HTERT RPE-1 (cell line): Measurements from ENCODE around the gene HERC3.

ENCODE experiments used
- in situ Hi-C: fragments of 300-500 bp; cut with MboI; formaldehyde crosslinking; loops from 4 replicates; pipeline ENCODE4 v1.14.3; 2020; ENCODE audit warnings: low sequenced_read_pairs

Gene HERC3

GRCh38 chr4:88744609-88745008, 152.3 kb downstream of the HERC3 start:
- in situ Hi-C loops: no loop called here

GRCh38 chr4:88745175-88745574, 152.9 kb downstream of the HERC3 start:
- in situ Hi-C loops: no loop called here

GRCh38 chr4:88745581-88746163, 153.4 kb downstream of the HERC3 start:
- in situ Hi-C loops: no loop called here

GRCh38 chr4:88746206-88746605, 153.9 kb downstream of the HERC3 start:
- in situ Hi-C loops: no loop called here

GRCh38 chr4:88747351-88747750, 155.1 kb downstream of the HERC3 start:
- in situ Hi-C loops: no loop called here

GRCh38 chr4:88750369-88750768, 158.1 kb downstream of the HERC3 start:
- in situ Hi-C loops: no loop called here

GRCh38 chr4:88751258-88752075, 159.2 kb downstream of the HERC3 start:
- in situ Hi-C loops: no loop called here

- in situ Hi-C loops: no loop called here
Observed at GRCh38 chr4:88752076-88752463, 159.8 kb downstream of the HERC3 start.

GRCh38 chr4:88752754-88753153, 160.5 kb downstream of the HERC3 start:
- in situ Hi-C loops: no loop called here

- in situ Hi-C loops: no loop called here
Observed at GRCh38 chr4:88753658-88754571, 161.6 kb downstream of the HERC3 start.

GRCh38 chr4:88754796-88755195, 162.5 kb downstream of the HERC3 start:
- in situ Hi-C loops: no loop called here

GRCh38 chr4:88755454-88755853, 163.2 kb downstream of the HERC3 start:
- in situ Hi-C loops: no loop called here

GRCh38 chr4:88756149-88756548, 163.9 kb downstream of the HERC3 start:
- in situ Hi-C loops: no loop called here

GRCh38 chr4:88757067-88757466, 164.8 kb downstream of the HERC3 start:
- in situ Hi-C loops: no loop called here

GRCh38 chr4:88757776-88758175, 165.5 kb downstream of the HERC3 start:
- in situ Hi-C loops: no loop called here
